Stimulated activated CD4-positive, alpha-beta T cell treated with anti-CD3 and anti-CD28 coated beads, Interleukin-12 subunit alpha, Interleukin-12 subunit beta, amount 100 ng/mL, for 4 hours (primary cell): Measurements from ENCODE around the gene DDT.
"Not testable (repeated sequence)": the region's sequence is repeated elsewhere in the genome, so short reads cannot be mapped to it uniquely, and the experiment has no call there.

ENCODE experiments used
- DNase-seq: peaks from one replicate; pipeline ENCODE4 v3.0.0-alpha.2; 2020

The DDT gene

DNA sequence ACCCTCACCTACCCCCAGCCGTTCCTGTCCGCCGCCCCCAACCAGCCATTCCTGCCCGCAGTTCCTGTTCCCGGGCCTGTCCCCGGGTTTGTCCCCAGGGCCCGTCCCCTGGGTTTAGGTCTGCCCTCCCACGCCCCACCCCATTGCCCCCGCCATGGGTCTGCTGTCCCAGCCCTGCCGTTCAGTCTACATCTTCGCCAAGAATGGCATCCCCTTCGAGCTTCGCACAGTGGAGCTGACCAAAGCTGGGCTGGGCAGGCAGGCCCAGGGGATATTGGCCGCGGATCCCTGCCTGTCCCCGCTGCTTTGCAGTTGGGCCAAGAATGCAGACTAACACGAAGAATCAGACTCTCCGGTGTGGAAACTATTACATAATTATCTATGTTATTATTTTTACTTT, 24.5 kb downstream of the DDT start:
- not testable (repeated sequence) for DNase-seq

DNA sequence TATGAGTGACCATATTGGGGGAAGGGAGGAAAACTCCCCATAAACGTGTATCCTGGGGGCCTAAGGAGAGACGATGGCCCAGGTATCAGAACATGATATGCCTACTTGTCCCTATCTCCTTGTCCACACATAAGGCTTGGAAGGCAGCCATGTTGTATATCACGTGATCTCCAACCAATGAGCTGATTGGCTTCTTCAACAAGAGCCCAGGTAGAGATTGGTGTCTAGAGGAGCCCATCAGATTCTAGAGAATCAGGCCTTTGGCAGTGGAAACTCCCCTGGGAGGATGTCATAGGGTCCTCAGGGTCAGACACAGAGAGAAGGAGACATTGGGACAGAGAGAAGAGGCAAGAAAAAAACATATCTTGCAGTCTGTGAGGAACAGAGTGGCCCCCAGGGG, 26.9 kb downstream of the DDT start:
- not testable (repeated sequence) for DNase-seq

DNA sequence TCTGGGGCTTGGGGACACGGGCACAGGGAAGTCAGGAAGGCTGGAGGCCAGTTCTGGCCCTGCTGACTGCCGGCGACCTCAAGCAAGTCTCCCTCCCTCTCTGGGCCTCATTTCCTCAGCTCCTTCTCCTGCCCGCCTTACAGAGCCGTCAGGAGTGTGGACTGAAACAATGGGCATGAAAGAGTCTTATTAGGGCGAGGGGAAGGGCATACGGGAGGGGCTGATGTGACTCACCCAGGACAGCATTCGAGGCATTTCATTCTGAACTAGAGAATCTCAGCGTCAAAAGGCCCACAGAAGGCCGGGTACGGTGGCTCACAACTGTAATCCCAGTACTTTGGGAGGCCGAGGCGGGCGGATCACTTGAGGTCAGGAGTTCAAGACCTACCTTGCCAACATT, 34.1 kb downstream of the DDT start:
- DNase-seq: not testable (repeated sequence)

DNA sequence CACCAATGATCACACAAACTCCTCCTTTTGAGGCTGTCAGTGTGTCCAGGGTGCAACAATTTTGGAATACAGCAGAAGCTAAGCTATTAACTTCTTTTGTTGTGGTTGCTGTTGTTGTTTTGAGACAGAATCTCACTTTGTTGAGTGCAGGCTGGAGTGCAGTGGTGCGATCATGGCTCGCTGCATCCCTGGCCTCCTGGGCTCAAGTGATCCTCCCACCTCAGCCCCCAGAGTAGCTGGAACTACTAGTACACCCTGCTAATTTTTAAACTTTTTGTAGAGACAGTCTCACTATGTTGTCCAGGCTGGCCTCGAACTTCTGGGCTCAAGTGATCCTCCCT, 35.3 kb downstream of the DDT start:
- DNase-seq: no peak

- no peak for DNase-seq
Observed at GRCh38 chr22:23938328-23939016, 35.8 kb downstream of the DDT start.

DNA sequence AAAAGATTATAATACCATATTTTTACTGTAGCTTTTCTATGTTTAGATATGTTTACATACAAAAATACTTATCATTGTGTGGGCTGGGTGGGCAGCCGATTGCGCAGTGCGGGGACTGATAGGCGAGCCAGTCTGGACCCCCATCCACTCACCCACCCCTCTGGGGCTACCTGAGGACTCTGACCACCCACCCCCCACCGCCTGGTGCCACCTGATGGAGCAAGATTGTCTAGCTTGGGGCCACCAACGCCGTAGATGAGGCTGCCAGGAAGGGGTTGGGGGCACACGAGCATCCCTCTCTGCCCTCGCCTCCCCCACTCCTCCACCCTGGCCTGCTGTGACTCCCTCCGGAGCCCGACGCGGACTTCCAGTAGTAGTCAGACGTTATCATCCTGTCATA, 47.7 kb downstream of the DDT start:
- no peak for DNase-seq

DNA sequence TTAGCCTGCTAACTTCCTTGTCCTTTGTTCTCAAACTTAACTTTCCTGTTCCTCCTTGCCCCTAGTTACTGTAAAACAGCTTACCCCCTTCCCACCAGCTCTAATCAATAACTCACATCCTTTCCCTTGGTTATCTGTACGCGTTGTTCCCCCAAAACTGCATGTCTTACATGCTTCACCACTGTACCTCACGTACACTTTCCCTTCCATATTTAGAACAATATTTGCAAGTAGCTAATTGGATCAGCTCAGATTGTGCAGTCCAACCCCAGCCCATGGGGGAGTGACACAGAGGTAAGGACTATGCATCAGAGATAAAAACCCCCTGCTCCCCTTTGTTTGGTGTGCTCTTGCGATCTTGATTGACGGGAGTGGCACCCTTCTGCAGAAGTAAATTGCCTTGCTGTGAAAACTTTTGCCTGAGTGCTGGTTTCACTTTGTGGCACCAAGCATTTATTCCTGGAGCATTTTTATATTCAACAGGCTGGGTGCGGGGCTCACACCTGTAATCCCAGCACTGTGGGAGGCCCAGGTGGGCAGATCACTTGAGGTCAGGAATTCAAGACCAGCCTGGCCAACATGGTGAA, 49.1 kb downstream of the DDT start:
- no peak for DNase-seq

DNA sequence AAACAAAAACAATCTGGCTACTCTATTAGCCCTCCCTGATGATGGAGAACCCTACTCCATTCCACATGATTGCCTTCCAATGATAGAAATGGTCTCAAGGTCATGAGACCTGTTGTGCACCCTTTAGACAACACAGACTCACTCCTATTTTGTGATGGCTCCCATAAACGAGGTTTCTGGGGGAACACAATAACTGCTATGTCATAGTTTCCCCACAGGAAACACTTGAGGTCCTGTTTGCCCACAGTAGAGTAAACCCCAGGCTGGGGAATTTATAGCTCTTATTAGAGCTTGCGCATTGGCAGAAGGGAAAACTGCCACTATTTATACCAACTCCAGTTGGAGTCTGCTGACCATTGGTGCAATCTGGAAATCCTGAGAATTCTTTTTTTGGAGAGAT, 51.3 kb downstream of the DDT start:
- DNase-seq: no peak

GRCh38 chr22:23921586-23922201, 52.5 kb downstream of the DDT start:
- not testable (repeated sequence) for DNase-seq
